A673 (cell line): ENCODE results near the gene PYGO2. TPM values are rescaled to one million over a fixed set of nuclear protein-coding genes. Genes with fewer than 3 reads are reported as not detected.
"Not testable (repeated sequence)": the region's sequence is repeated elsewhere in the genome, so short reads cannot be mapped to it uniquely, and the experiment has no call there.

Experiments
- BruUV-seq: library from RNA; stranded (reverse); fragments of 400-500 nt; replicated peaks from 2 replicates; lab custom pipeline; 2021; lab: Mats Ljungman, UMichigan
- CTCF ChIA-PET: fragments of 300-600 bp; sonication (Branson Sonifier 250); formaldehyde crosslinking; loops from one replicate; lab custom pipeline; 2022; ENCODE audit warnings: antibody characterized with exemption; lab: Charles Lee
- POLR2A ChIA-PET: fragments of 300-600 bp; sonication (Branson Sonifier 250); formaldehyde crosslinking; loops from one replicate; lab custom pipeline; 2022; ENCODE audit warnings: antibody characterized with exemption; ENCODE audit not compliant: low non-redundant PET; lab: Charles Lee
- DNase-seq: peaks from one replicate; pipeline ENCODE4 v3.0.0-alpha.2; 2015; ENCODE audit warnings: low spot score
- H3K27ac ChIP-seq: fragments of 200-600 bp; sonication (generic); 2 replicates; pipeline ENCODE4 v1.5.1; 2016; ENCODE audit warnings: mixed run types, low read depth, mild to moderate bottlenecking, mixed read lengths, antibody characterized with exemption, low read length; ENCODE audit not compliant: poor library complexity, severe bottlenecking
- H3K27me3 ChIP-seq: fragments of 200-600 bp; sonication (generic); replicated peaks from 2 replicates; pipeline ENCODE4 v1.6.1; 2017; ENCODE audit warnings: mixed run types, low read depth, mild to moderate bottlenecking, mixed read lengths, antibody characterized with exemption, low read length; ENCODE audit not compliant: insufficient read depth, poor library complexity
- H3K36me3 ChIP-seq: fragments of 200-600 bp; sonication (generic); 2 replicates; pipeline ENCODE4 v1.6.1; 2016; ENCODE audit warnings: mixed run types, mild to moderate bottlenecking, mixed read lengths, antibody characterized with exemption, low read length; ENCODE audit not compliant: insufficient read depth, poor library complexity, severe bottlenecking
- H3K4me1 ChIP-seq: fragments of 200-600 bp; sonication (generic); 2 replicates; pipeline ENCODE4 v1.6.1; 2017; ENCODE audit warnings: mixed run types, mild to moderate bottlenecking, mixed read lengths, antibody characterized with exemption, low read length; ENCODE audit not compliant: insufficient read depth, poor library complexity, severe bottlenecking
- H3K4me3 ChIP-seq: fragments of 200-600 bp; sonication (generic); 2 replicates; pipeline ENCODE4 v1.5.1; 2016; ENCODE audit warnings: low read depth, mixed run types, mild to moderate bottlenecking, mixed read lengths, low read length; ENCODE audit not compliant: poor library complexity, severe bottlenecking
- H3K9me3 ChIP-seq: fragments of 200-600 bp; sonication (generic); 2 replicates; pipeline ENCODE4 v1.6.1; 2016; ENCODE audit warnings: mixed run types, low read depth, mild to moderate bottlenecking, mixed read lengths, antibody characterized with exemption, low read length; ENCODE audit not compliant: poor library complexity, severe bottlenecking
- EZH2 ChIP-seq: fragments of 200-600 bp; sonication (generic); IDR thresholded peaks from 2 replicates; pipeline ENCODE4 v1.6.1; 2017; ENCODE audit warnings: borderline replicate concordance, low read depth, mild to moderate bottlenecking, mixed read lengths, antibody characterized with exemption, low read length; ENCODE audit not compliant: poor library complexity, severe bottlenecking
- intact Hi-C: fragments of 100-400 bp; cut with micrococcal nuclease; formaldehyde crosslinking; loops from one replicate; pipeline ENCODE4 v1.10.0; 2022; ENCODE audit not compliant: unreplicated experiment
- total RNA-seq: library from RNA; stranded (reverse); gene quantifications from 2 replicates; pipeline ENCODE4 v1.2.3, GENCODE V29; 2021
- TF ChIP-seq, protein P1 (sequence below): fragments of 300-800, 200-600 bp; sonication (generic); conservative IDR thresholded peaks from 2 replicates; pipeline ENCODE4 v1.5.1; 2017; ENCODE audit warnings: low read depth, mild to moderate bottlenecking, antibody characterized with exemption, low read length, moderate library complexity, mixed read lengths

The PYGO2 gene
- total RNA-seq, 1 experiment from 2014 or later, result 48.5 TPM

- H3K27me3 ChIP-seq, result no peaks in the 10 kb centered on the region
- intact Hi-C loops, result loop anchor here (5.0 kb wide), 1 partner anchor 35 kb away; the partner anchor contains the start of gene PYGO2
- H3K9me3 ChIP-seq, result no peaks in the 10 kb centered on the region
- CTCF ChIA-PET, result no interaction called here
- DNase-seq, result no peak
- H3K36me3 ChIP-seq, result no peaks in the 10 kb centered on the region
- TF ChIP-seq, protein P1, sequence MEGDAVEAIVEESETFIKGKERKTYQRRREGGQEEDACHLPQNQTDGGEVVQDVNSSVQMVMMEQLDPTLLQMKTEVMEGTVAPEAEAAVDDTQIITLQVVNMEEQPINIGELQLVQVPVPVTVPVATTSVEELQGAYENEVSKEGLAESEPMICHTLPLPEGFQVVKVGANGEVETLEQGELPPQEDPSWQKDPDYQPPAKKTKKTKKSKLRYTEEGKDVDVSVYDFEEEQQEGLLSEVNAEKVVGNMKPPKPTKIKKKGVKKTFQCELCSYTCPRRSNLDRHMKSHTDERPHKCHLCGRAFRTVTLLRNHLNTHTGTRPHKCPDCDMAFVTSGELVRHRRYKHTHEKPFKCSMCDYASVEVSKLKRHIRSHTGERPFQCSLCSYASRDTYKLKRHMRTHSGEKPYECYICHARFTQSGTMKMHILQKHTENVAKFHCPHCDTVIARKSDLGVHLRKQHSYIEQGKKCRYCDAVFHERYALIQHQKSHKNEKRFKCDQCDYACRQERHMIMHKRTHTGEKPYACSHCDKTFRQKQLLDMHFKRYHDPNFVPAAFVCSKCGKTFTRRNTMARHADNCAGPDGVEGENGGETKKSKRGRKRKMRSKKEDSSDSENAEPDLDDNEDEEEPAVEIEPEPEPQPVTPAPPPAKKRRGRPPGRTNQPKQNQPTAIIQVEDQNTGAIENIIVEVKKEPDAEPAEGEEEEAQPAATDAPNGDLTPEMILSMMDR, result no peak
- TF ChIP-seq EZH2, result no peak
- POLR2A ChIA-PET, result interaction anchor here (0.7 kb wide), 2 partner anchors 26 to 351 kb away, joined by 3 to 4 read pairs; no protein-coding TSS in a partner anchor
- no TSS peak for BruUV-seq
- no peak overlapping the region for H3K4me3 ChIP-seq
- H3K27ac ChIP-seq, result peak overlapping the region; percentile 40
- H3K4me1 ChIP-seq, result peaks cover 5% of the 10 kb centered on the region
These were observed 35.6 kb upstream of the PYGO2 start for GRCh38 chr1:154996966-154997701.

- H3K4me3 ChIP-seq, H3K9me3 ChIP-seq, POLR2A ChIA-PET, BruUV-seq, H3K4me1 ChIP-seq, H3K27me3 ChIP-seq, H3K36me3 ChIP-seq: not testable (repeated sequence)
- CTCF ChIA-PET, result interaction anchor here (0.6 to 1.2 kb wide), 7 partner anchors 13 to 621 kb away, joined by 3 to 11 read pairs (median 5); partner anchors contain the start of gene FLAD1
- TF ChIP-seq, protein P1, result peak; percentile 64
- peak; percentile 88 for DNase-seq
- peak overlapping the region; percentile 63 for H3K27ac ChIP-seq
- intact Hi-C loops, result loop anchor here (5.0 kb wide), 1 partner anchor 33 kb away; the partner anchor contains the start of gene PYGO2
These were observed 33.9 kb upstream of the PYGO2 start for GRCh38 chr1:154995301-154995983.

- peak overlapping the region; percentile 63 for H3K27ac ChIP-seq
- no TSS peak for BruUV-seq
- TF ChIP-seq, protein P1, result no peak
- TF ChIP-seq EZH2, result no peak
- intact Hi-C loops, result no loop called here
- peaks cover 11% of the 10 kb centered on the region for H3K36me3 ChIP-seq
- ChIA-PET POLR2A (no interaction called here), CTCF (interaction anchor here (0.6 to 1.2 kb wide), 4 partner anchors 12 to 25 kb away, joined by 3 to 9 read pairs (median 4); partner anchors contain the start of gene FLAD1)
- DNase-seq, result no peak
- no peaks in the 10 kb centered on the region for H3K27me3 ChIP-seq
- H3K9me3 ChIP-seq, result no peaks in the 10 kb centered on the region
- no peak overlapping the region for H3K4me3 ChIP-seq
- peaks cover under 1% of the 10 kb centered on the region for H3K4me1 ChIP-seq
These were observed 33.0 kb upstream of the PYGO2 start for GRCh38 chr1:154994591-154994990.
